SKM-1 (cell line): ENCODE data around the gene ALDH7A1.
"Not testable (repeated sequence)": the region's sequence is repeated elsewhere in the genome, so short reads cannot be mapped to it uniquely, and the experiment has no call there.

Source experiments
- DNase-seq: peaks from one replicate; lab custom pipeline; 2025; ENCODE audit not compliant: unreplicated experiment; lab: John Stamatoyannopoulos, UW

ALDH7A1 gene

GRCh38 chr5:126535856-126536545, 59.0 kb downstream of the ALDH7A1 start:
- DNase-seq, result no peak

- DNase-seq, result no peak
Observed at GRCh38 chr5:126534553-126534952, 60.5 kb downstream of the ALDH7A1 start.

- no peak for DNase-seq
Observed at GRCh38 chr5:126531543-126532120, 63.4 kb downstream of the ALDH7A1 start.

- no peak for DNase-seq
Observed at GRCh38 chr5:126527892-126528291, 67.1 kb downstream of the ALDH7A1 start.

- no peak for DNase-seq
Observed at GRCh38 chr5:126527158-126527557, 67.9 kb downstream of the ALDH7A1 start.

- no peak for DNase-seq
Observed at GRCh38 chr5:126526493-126526892, 68.5 kb downstream of the ALDH7A1 start.

- DNase-seq, result no peak
Observed at GRCh38 chr5:126525630-126526245, 69.3 kb downstream of the ALDH7A1 start.

- no peak for DNase-seq
Observed at GRCh38 chr5:126523818-126524510, 71.1 kb downstream of the ALDH7A1 start.

- DNase-seq, result no peak
Observed at GRCh38 chr5:126521130-126521529, 73.9 kb downstream of the ALDH7A1 start.

- DNase-seq, result no peak
Observed at GRCh38 chr5:126520593-126520953, 74.4 kb downstream of the ALDH7A1 start.

GRCh38 chr5:126519637-126520592, 75.1 kb downstream of the ALDH7A1 start:
- no peak for DNase-seq

- DNase-seq, result not testable (repeated sequence)
Observed at GRCh38 chr5:126519223-126519622, 75.8 kb downstream of the ALDH7A1 start.

GRCh38 chr5:126516852-126517251, 78.2 kb downstream of the ALDH7A1 start:
- DNase-seq, result no peak

- no peak for DNase-seq
Observed at GRCh38 chr5:126516133-126516532, 78.9 kb downstream of the ALDH7A1 start.

GRCh38 chr5:126515337-126515736, 79.7 kb downstream of the ALDH7A1 start:
- DNase-seq, result no peak

- DNase-seq, result no peak
Observed at GRCh38 chr5:126514558-126515141, 80.4 kb downstream of the ALDH7A1 start.

- no peak for DNase-seq
Observed at GRCh38 chr5:126514131-126514557, 80.9 kb downstream of the ALDH7A1 start.

GRCh38 chr5:126513703-126514102, 81.3 kb downstream of the ALDH7A1 start:
- DNase-seq, result no peak

GRCh38 chr5:126513302-126513701, 81.7 kb downstream of the ALDH7A1 start:
- no peak for DNase-seq

GRCh38 chr5:126512451-126512850, 82.6 kb downstream of the ALDH7A1 start:
- no peak for DNase-seq
